Panc1 (cell line): Measurements from ENCODE around the gene LIPM. TPM values are rescaled to one million over a fixed set of nuclear protein-coding genes. Genes with fewer than 3 reads are reported as not detected.

Experiments used
- ATAC-seq: fragments of 200-7000 bp; cut with Tn5 transposase; 2 replicates; pipeline ENCODE4 v1.9.1; 2020; ENCODE audit warnings: mild to moderate bottlenecking, moderate library complexity
- BruUV-seq: library from RNA; stranded (reverse); fragments of 400-500 nt; replicated peaks from 2 replicates; lab custom pipeline; 2021; lab: Mats Ljungman, UMichigan
- CTCF ChIA-PET: fragments of 300-600 bp; sonication (Branson Sonifier 250); formaldehyde crosslinking; loops from one replicate; lab custom pipeline; 2022; ENCODE audit warnings: antibody characterized with exemption; lab: Charles Lee
- POLR2A ChIA-PET: fragments of 300-600 bp; sonication (Branson Sonifier 250); formaldehyde crosslinking; loops from one replicate; lab custom pipeline; 2022; ENCODE audit warnings: antibody characterized with exemption; lab: Charles Lee
- DNase-seq: peaks from one replicate; pipeline ENCODE4 v3.0.0-alpha.2; 2010; ENCODE audit warnings: low read depth, low spot score
- H3K27ac ChIP-seq: 2 replicates; pipeline ENCODE4 v1.5.1; 2011; ENCODE audit warnings: mild to moderate bottlenecking, low read length, inconsistent platforms
- H3K27me3 ChIP-seq: fragments of 200-500 bp; sonication (Bioruptor generic); 2 replicates; pipeline ENCODE4 v1.6.0; 2014; ENCODE audit warnings: low read length, inconsistent platforms; ENCODE audit not compliant: control insufficient read depth, insufficient read depth
- H3K36me3 ChIP-seq: fragments of 200-500 bp; sonication (Bioruptor generic); 2 replicates; pipeline ENCODE4 v1.5.1; 2014; ENCODE audit warnings: inconsistent platforms, mild to moderate bottlenecking, low read length, moderate library complexity; ENCODE audit not compliant: control insufficient read depth, insufficient read depth
- H3K4me1 ChIP-seq: 2 replicates; pipeline ENCODE4 v1.5.1; 2011; ENCODE audit warnings: inconsistent platforms, mild to moderate bottlenecking, low read length, moderate library complexity; ENCODE audit not compliant: control insufficient read depth, insufficient read depth
- H3K4me3 ChIP-seq, 2 experiments: 2 replicates each; pipeline ENCODE4 v1.5.1; 2011 to 2012; ENCODE audit warnings: low read depth in 2 of 2, low read length in 2 of 2, mild to moderate bottlenecking in 2 of 2, inconsistent platforms in 1 of 2, moderate library complexity in 1 of 2
- H3K9me3 ChIP-seq: fragments of 200-500 bp; sonication (Bioruptor generic); 2 replicates; pipeline ENCODE4 v1.5.1; 2014; ENCODE audit warnings: low read depth, mild to moderate bottlenecking, inconsistent platforms, low read length, moderate library complexity; ENCODE audit not compliant: control insufficient read depth, insufficient read depth
- POLR2AphosphoS5 ChIP-seq: IDR thresholded peaks from 2 replicates; pipeline ENCODE4 v1.6.1; 2012; ENCODE audit warnings: mild to moderate bottlenecking, low read depth, low read length, moderate library complexity
- SIN3A ChIP-seq: IDR thresholded peaks from 2 replicates; pipeline ENCODE4 v1.6.1; 2012; ENCODE audit warnings: low read depth, mild to moderate bottlenecking, low read length, moderate library complexity, borderline replicate concordance; ENCODE audit not compliant: insufficient read depth
- TCF7L2 ChIP-seq: IDR thresholded peaks from 2 replicates; pipeline ENCODE4 v1.6.1; 2011; ENCODE audit warnings: mild to moderate bottlenecking, low read depth, low read length, inconsistent platforms
- in situ Hi-C: cut with HindIII; loops from 2 replicates; pipeline ENCODE4 v1.10.0; 2016; ENCODE audit warnings: low sequenced_read_pairs, low pct_unique_long_range_greater_than_20kb
- intact Hi-C: fragments of 100-400 bp; cut with micrococcal nuclease; formaldehyde crosslinking; loops from one replicate; pipeline ENCODE4 v1.10.0; 2022; ENCODE audit not compliant: unreplicated experiment
- total RNA-seq: library from RNA; stranded (reverse); gene quantifications from one replicate; pipeline ENCODE4 v1.2.1, GENCODE V29; 2021; ENCODE audit not compliant: unreplicated experiment
- TF ChIP-seq, protein P1 (sequence below), 2 experiments: IDR thresholded peaks; 2 replicates each; pipeline ENCODE4 v1.6.1; 2011 to 2012; ENCODE audit warnings: low read depth in 2 of 2, control low read depth in 1 of 2, low read length in 1 of 2, mild to moderate bottlenecking in 1 of 2, moderate library complexity in 1 of 2; ENCODE audit not compliant: insufficient read depth in 1 of 2
- TF ChIP-seq, protein P2 (sequence below): fragments of 450-650 bp; IDR thresholded peaks from 2 replicates; pipeline ENCODE4 v1.5.1; 2017; ENCODE audit warnings: mild to moderate bottlenecking

LIPM gene
- total RNA-seq, 1 experiment from 2014 or later, result not detected

GRCh38 chr10:88857831-88858230, 55.3 kb downstream of the LIPM start:
- in situ Hi-C loops (no loop called here), intact Hi-C loops (no loop called here)
- Histone ChIP-seq H3K4me1 (peaks cover 6% of the 10 kb centered on the region; the same call in 1 of the 2 replicates), H3K27me3 (no peaks in the 10 kb centered on the region), H3K4me3 (no peak overlapping the region), H3K27ac (no peak overlapping the region), H3K9me3 (no peaks in the 10 kb centered on the region), H3K36me3 (no peaks in the 10 kb centered on the region)
- TF ChIP-seq TCF7L2 (no peak), POLR2AphosphoS5 (no peak), SIN3A (no peak)
- TF ChIP-seq, protein P1, sequence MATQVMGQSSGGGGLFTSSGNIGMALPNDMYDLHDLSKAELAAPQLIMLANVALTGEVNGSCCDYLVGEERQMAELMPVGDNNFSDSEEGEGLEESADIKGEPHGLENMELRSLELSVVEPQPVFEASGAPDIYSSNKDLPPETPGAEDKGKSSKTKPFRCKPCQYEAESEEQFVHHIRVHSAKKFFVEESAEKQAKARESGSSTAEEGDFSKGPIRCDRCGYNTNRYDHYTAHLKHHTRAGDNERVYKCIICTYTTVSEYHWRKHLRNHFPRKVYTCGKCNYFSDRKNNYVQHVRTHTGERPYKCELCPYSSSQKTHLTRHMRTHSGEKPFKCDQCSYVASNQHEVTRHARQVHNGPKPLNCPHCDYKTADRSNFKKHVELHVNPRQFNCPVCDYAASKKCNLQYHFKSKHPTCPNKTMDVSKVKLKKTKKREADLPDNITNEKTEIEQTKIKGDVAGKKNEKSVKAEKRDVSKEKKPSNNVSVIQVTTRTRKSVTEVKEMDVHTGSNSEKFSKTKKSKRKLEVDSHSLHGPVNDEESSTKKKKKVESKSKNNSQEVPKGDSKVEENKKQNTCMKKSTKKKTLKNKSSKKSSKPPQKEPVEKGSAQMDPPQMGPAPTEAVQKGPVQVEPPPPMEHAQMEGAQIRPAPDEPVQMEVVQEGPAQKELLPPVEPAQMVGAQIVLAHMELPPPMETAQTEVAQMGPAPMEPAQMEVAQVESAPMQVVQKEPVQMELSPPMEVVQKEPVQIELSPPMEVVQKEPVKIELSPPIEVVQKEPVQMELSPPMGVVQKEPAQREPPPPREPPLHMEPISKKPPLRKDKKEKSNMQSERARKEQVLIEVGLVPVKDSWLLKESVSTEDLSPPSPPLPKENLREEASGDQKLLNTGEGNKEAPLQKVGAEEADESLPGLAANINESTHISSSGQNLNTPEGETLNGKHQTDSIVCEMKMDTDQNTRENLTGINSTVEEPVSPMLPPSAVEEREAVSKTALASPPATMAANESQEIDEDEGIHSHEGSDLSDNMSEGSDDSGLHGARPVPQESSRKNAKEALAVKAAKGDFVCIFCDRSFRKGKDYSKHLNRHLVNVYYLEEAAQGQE (IDR thresholded peaks at IDR 0.05; ENCODE audit: insufficient read depth in 1 of 2, low read depth in 2 of 2, low read length in 1 of 2), result no peak
- TF ChIP-seq, protein P2, sequence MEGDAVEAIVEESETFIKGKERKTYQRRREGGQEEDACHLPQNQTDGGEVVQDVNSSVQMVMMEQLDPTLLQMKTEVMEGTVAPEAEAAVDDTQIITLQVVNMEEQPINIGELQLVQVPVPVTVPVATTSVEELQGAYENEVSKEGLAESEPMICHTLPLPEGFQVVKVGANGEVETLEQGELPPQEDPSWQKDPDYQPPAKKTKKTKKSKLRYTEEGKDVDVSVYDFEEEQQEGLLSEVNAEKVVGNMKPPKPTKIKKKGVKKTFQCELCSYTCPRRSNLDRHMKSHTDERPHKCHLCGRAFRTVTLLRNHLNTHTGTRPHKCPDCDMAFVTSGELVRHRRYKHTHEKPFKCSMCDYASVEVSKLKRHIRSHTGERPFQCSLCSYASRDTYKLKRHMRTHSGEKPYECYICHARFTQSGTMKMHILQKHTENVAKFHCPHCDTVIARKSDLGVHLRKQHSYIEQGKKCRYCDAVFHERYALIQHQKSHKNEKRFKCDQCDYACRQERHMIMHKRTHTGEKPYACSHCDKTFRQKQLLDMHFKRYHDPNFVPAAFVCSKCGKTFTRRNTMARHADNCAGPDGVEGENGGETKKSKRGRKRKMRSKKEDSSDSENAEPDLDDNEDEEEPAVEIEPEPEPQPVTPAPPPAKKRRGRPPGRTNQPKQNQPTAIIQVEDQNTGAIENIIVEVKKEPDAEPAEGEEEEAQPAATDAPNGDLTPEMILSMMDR, result no peak
- no TSS peak for BruUV-seq
- ATAC-seq (no peak), DNase-seq (no peak)
- POLR2A ChIA-PET, result no interaction called here
- CTCF ChIA-PET, result no interaction called here

DNA sequence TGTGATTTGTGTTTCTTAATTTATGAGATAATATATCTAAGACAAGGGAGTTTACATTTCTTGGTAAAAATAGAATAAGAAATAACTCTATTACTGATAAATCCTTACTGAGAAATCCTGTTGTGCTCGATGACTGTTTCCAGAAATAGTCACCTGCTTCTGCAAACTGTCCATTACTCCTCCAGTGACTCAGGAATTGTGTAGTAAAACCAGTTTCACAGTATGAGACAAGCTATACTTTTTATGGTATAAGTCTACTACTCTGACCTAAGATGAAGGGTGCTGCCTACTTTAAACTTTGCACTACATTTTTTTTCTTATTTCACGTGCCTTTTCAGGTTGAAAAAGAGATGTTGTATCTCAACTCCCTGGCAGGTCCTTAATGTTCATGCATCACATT, 56.0 kb downstream of the LIPM start:
- H3K27ac ChIP-seq, result no peak overlapping the region
- intact Hi-C loops (no loop called here), in situ Hi-C loops (no loop called here)
- CTCF ChIA-PET, result no interaction called here
- H3K4me3 ChIP-seq, result no peak overlapping the region
- no peaks in the 10 kb centered on the region for H3K9me3 ChIP-seq
- TF ChIP-seq SIN3A, result no peak
- TF ChIP-seq, protein P2, result no peak
- TF ChIP-seq, protein P1 (IDR thresholded peaks at IDR 0.05; ENCODE audit: insufficient read depth in 1 of 2, low read depth in 2 of 2, low read length in 1 of 2), result no peak
- ATAC-seq (no peak), DNase-seq (no peak)
- POLR2A ChIA-PET, result no interaction called here
- H3K27me3 ChIP-seq, result no peaks in the 10 kb centered on the region
- no TSS peak for BruUV-seq
- H3K36me3 ChIP-seq, result no peaks in the 10 kb centered on the region
- H3K4me1 ChIP-seq, result peaks cover 6% of the 10 kb centered on the region; the same call in 1 of the 2 replicates
